D721Med (cell line): Measurements from ENCODE around the gene APOL2.
"Not testable (repeated sequence)": the region's sequence is repeated elsewhere in the genome, so short reads cannot be mapped to it uniquely, and the experiment has no call there.

ENCODE experiments used
- DNase-seq: peaks from one replicate; pipeline ENCODE4 v3.0.0; 2011; ENCODE audit warnings: low spot score; ENCODE audit not compliant: insufficient read length
- FAIRE-seq: peaks from 2 replicates; lab custom pipeline; 2011; peaks lifted over from hg19 to GRCh38; lab: Jason Lieb, UNC
- TF ChIP-seq, protein P1 (sequence below): IDR thresholded peaks from 2 replicates; pipeline ENCODE4 v1.5.1; 2012; ENCODE audit warnings: mild to moderate bottlenecking, control low read depth; ENCODE audit not compliant: insufficient read depth; ENCODE audit errors: missing control alignments

Gene APOL2

DNA sequence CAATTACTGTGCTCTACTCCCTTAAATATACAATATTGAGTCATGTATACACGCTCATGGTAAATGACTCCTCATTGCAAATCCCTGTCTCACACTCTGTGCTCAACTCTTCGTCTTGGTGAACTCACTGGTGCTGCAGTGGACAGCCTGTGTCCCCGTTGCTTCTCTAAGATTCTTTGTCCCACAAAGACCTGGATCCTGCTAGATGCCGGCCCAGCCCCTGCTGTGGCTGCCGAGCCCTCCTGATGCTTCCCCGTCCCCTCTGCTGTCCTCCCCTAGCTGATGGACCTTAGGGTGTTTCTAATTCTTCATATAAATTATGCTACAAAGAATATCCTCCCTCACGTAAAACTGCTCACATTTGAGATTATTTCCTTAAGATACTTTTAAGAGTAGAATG is 5.5 kb downstream of the APOL2 start:
- no peak for FAIRE-seq
- TF ChIP-seq, protein P1, sequence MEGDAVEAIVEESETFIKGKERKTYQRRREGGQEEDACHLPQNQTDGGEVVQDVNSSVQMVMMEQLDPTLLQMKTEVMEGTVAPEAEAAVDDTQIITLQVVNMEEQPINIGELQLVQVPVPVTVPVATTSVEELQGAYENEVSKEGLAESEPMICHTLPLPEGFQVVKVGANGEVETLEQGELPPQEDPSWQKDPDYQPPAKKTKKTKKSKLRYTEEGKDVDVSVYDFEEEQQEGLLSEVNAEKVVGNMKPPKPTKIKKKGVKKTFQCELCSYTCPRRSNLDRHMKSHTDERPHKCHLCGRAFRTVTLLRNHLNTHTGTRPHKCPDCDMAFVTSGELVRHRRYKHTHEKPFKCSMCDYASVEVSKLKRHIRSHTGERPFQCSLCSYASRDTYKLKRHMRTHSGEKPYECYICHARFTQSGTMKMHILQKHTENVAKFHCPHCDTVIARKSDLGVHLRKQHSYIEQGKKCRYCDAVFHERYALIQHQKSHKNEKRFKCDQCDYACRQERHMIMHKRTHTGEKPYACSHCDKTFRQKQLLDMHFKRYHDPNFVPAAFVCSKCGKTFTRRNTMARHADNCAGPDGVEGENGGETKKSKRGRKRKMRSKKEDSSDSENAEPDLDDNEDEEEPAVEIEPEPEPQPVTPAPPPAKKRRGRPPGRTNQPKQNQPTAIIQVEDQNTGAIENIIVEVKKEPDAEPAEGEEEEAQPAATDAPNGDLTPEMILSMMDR, result no peak
- no peak for DNase-seq

DNA sequence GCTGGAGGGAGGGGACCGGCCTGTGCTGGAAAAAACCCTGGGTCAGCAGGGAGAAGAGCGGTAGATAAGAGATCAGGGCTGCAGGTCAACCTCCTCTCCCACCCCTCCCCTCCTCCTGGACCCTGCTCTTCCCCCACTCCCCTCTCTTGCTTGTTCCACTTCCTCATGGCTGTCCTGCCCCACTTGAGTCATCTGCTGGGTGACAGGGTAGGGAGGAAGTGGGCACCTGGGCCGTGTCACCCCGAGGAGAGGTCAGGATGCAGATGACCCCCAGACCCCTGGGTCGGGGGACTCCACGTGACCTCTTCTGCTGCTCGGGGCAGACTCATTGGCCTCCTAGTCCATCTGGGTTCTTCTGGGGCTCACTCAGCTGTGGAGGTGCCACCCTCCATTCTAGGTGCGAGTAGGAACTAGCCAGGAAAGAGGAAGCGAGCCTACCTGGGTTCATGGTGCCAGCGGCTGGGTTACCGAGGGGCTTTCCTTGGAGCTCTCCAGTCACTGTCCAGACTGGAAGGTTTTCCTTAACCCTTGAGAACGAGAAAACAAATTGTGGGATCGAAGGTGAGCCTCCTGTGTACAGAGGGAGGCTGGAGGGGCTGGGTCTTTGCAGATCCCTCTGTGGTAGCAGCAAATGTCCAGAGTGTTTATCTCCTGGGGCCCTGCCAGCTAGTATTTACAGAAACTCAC is 6.5 kb downstream of the APOL2 start:
- DNase-seq (no peak), FAIRE-seq (no peak)
- TF ChIP-seq, protein P1, result no peak

DNA sequence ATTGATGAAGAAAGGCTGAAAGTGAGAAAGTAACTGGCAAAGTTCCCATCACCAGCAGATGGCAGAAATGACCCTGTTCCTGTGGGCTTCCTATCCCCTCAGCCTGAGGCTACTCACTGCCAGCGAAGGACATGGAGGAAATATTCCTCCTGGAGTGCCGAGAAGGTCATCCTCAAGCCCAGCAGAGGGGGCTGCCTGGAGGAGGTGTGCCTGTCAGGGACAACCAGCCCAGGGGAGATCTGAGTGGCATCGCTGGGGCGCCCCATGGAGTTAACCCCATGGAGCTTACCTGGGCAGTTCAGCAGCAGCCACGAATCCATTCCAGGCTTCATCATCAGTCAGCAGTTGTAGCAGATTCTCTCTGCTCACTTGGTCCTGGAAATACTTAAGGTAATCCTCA is 8.3 kb downstream of the APOL2 start:
- FAIRE-seq, DNase-seq: not testable (repeated sequence)

DNA sequence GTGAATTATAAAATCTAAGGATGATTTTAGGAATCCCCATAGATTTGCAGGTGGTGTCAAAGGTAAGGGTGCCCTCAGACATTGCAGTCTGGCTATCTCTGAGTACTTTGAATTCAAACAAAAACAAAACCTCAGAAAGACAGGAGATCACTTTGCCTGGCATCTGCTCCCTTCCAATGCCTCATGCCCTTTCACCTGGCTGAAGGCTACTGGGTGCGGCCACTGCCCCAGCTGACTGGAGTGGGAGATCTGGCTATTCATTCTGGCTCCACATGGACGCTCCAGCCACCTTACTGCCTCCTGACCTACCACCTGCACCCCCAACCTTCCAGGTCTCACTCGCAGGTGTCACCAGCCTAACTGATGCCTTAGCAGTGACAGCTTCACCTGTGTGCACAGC is 9.7 kb downstream of the APOL2 start:
- FAIRE-seq, DNase-seq: not testable (repeated sequence)

DNA sequence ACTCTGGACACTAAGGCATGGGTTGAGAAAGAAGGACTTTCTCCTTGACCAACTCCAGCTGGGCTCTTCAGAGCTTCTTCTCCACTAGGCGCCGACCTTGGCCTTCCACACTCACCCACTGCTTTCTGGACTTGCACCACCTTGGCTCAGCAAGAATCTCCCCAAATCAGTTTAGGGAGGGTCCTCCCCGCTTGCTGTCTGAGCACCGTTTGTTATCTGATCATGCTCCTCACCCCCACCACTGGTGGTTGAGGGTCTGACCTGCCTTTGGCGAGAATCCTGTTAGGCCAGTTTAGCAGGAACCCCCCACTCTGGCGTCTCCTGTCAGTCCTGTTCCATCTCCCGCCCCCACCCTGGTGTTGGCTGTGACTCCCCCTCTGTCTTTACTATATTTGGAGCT is 10.4 kb downstream of the APOL2 start:
- no peak for DNase-seq
- FAIRE-seq, result no peak
- TF ChIP-seq, protein P1, result no peak

DNA sequence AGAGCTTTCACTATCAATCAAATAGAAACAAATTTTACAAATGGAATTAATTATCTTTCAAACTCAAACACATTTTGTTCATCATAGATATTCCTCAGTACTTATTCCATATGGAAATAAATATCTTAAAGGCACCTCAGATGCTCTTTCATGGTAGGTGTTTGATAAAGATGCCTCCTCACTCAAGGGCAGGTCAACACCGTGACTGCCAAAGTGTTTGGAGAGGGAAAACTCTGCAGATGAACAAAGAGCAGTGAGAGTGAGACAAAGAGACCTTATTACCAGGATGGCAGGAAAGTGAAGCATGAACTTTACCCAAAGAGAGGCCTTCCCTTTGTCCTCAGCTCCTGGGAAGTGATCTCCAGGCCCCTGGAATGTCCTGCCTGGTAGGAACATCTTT is 11.0 kb downstream of the APOL2 start:
- DNase-seq, FAIRE-seq: not testable (repeated sequence)

DNA sequence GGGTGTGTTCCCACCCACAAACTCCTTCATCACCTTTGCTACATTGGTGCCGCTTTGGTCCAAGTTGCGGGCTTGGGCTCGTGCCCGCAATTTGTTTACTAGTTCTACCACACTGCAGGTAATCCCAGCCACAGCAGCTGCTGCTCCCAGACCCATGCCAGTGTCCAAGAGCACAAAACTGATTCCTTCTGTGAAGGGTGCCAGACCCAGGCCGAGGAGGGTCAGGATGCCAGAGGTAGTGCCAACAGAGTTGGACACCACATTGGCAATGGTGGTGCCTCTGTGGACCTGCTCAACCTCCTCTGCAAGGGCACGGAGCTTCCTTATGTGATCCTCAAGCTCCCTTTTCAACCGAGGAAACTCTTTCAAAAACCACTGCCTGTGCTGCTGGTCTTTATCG is 11.5 kb downstream of the APOL2 start:
- TF ChIP-seq, protein P1, result no peak
- DNase-seq, result no peak
- no peak for FAIRE-seq

DNA sequence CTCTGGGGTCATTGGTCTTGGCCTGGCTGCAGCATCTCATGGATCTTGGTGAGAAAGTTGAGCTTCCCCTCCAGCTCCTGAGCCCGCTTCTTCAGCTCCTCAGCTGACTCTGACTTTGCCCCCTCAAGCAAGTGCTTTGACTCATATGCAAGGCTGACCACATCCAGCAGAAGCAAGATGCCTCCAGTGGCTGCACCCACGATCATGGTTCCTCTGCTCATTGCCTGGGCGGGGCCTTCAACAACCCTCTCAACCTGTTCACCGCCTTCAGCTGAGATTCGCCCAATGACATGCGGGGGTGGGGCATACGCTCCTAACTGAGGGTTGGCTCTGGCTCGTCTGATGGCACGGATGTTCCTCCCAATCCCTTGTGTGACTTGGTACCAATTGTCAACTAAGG is 11.9 kb downstream of the APOL2 start:
- no peak for FAIRE-seq

More for the DNA sequence above, 11.9 kb downstream of the APOL2 start:
- TF ChIP-seq, protein P1, result no peak
- DNase-seq, result no peak
